GM21367 (cell line): ENCODE measurements around the gene MARCHF2.

Experiments
- ATAC-seq: cut with Tn5 transposase; IDR thresholded peaks from one replicate; pipeline ENCODE4 v1.9.1; 2021; ENCODE audit not compliant: unreplicated experiment

Gene MARCHF2

DNA sequence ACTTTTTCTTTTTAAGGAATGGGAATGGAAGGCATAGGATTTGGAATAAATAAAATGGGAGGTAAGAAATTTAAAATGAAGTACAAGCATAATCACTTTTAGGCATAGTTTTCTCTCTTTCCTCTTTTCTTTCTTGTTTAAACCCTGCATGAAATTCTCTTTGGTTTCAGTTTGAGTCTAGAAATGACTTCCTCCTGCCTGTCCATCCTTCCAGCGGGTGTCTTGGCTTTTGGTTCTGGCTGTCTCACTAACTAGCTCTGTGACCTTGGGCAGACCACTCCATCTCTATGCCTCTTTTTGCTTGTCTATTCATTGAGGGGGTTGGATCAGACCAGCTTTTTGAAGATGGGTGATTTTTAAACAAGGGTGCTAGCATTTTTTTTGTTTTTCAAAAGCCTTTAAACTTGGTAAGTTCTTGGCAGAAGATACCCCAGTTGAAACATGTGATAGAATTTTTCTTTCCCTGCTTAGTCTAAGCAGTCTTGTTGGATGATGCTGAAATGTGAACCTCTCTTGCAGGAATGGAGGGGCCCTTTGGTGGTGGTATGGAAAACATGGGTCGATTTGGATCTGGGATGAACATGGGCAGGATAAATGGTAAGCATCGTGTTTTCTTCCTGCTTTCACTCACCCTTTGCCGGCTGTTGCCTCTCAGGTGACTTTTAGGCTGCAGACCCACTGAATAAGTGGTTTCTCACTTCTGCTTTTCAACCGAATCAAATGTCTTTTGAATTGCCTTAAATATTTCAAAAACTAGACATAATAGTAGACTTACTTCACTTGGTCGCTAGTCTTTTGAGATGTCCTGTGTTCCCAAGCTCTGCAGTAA, 60.8 kb downstream of the MARCHF2 start:
- ATAC-seq, result no peak

GRCh38 chr19:8475005-8475404, 61.9 kb downstream of the MARCHF2 start:
- no peak for ATAC-seq

DNA sequence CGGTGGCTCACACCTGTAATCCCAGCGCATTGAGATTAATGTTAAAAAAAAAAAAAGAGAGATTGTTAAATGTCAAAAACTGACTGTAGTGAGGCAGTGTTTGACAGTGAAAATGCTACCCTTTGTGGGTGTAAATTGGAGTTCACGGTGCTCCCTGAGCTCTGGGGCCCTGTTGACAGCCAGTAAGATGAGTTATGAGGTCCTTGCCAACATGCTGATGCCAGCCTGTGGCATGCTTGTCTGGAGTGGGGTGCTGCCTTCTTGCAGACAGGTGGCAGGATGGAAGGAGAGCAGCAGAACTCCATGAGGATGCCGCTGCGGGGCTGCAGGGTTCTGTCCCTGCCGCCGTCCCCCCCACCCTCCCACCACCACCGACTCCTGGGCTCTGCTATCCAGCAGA, 63.4 kb downstream of the MARCHF2 start:
- ATAC-seq, result no peak

GRCh38 chr19:8477889-8478288, 64.8 kb downstream of the MARCHF2 start:
- ATAC-seq, result no peak

DNA sequence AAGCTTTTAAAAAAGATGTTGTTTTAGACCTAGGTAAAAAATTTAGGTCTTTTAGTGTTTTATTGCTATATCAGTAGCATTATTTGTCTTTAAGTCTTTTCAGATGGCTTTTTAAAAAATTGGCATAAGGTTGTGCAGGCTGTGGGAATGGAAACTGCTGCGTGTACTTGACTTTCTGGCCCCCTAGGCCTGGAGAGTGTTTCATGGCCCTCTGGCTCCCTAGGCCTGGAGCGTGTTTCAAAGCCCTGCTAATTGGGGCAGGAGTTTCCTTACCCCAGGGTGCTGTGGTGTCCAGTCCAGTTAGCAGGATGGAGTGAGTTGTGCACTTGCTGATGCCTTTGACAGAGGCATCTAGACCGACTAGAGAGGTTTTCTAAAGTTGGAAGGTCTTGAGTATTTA, 65.5 kb downstream of the MARCHF2 start:
- ATAC-seq, result no peak

DNA sequence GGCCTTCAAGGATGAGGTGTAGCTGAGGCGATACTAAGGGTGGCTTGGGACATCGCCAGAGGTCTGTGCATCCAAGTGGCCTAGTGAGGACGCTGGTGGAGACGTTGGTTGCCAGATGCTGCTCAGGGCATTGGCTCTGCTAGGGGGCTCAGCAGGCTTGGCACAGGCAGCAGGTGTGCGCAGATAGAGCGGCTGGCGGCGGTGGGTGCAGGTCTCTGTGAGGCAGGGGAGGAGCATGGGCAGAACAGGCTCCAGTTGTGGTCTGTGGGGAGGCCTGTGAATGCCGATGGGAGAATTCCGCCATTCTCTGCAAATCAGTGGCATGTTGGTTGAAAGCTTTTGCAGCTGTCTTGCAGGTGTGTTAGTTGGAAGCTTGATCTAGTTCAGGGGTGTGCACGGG, 68.1 kb downstream of the MARCHF2 start:
- no peak for ATAC-seq

DNA sequence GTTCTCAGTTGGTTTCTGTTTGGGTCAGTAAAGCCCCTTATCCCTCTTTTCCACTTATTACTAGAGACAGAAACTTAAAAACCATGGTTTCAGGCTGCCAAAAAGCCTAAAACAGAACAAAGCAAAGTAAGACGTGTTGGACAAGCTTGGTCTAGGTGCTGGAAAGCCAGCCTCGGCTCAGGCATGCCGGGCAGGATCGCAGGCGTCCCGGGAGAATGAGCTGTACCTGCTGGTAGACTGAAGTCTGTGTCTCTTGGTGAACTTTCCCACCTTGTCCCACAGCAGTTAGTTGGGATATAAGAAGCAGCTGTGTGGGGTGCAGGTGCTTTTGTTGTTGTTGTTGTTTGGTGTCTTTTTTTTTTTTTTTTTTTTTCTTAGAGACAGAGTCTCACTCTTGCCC, 68.5 kb downstream of the MARCHF2 start:
- no peak for ATAC-seq

GRCh38 chr19:8482696-8483095, 69.6 kb downstream of the MARCHF2 start:
- no peak for ATAC-seq

DNA sequence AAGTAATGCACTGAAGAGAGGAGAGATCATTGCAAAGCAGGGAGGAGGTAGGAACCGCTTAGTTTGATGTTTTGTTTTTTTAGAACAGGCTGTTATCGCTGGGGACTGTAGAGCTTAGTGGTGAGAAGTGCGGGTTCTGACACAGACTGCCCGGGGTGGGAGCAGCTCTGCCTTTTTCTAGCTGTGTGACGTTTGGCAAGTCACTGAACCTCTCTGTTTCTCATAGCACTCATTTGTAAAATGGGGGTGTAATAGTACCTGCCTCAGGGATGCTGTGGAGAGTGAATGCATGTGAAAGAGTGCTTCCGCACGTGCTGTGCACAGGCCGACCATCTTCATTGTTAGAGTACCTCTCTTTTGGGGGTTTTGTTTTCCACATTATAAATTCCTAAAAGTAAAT, 70.1 kb downstream of the MARCHF2 start:
- ATAC-seq, result no peak

- no peak for ATAC-seq
Observed at GRCh38 chr19:8484331-8484894, 71.3 kb downstream of the MARCHF2 start.

- ATAC-seq, result no peak
Observed at GRCh38 chr19:8485561-8486371, 72.7 kb downstream of the MARCHF2 start.

DNA sequence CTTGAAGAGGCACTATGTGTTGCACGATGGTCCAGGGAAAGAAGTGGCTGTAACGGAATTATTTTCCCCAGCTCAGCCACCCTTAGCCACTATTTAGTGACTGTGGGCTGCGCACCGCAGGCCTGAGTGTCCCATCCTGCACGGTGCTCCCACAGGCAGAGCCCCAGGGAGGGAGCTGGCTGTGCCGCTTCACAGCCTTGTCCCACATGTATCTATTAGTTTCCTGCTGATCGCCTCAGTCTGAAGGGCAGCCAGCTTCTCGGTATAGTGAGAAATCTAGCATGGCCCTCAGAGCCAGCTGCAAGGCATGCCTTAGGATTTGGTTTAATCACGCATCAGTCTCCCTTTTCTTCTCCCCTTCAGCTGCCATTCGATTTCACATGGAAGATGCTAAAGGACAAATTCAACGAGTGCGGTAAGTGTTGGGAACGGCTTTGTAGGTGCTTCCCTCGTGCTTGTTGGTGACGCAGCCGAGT, 73.6 kb downstream of the MARCHF2 start:
- no peak for ATAC-seq

GRCh38 chr19:8487137-8487851, 74.2 kb downstream of the MARCHF2 start:
- no peak for ATAC-seq

GRCh38 chr19:8488365-8488764, 75.3 kb downstream of the MARCHF2 start:
- no peak for ATAC-seq
